OCI-LY1 (cell line): ENCODE results near the gene SNX32.
A peak's percentile ranks its signal among the peaks of the same experiment; 100 is the strongest.

Source experiments
- H2AFZ ChIP-seq: fragments of 200-600 bp; sonication (generic), shearing (Covaris generic); 2 replicates; pipeline ENCODE4 v1.6.0; 2014; ENCODE audit warnings: antibody characterized with exemption, mild to moderate bottlenecking, low read length
- H3F3A ChIP-seq: fragments of 200-600 bp; sonication (generic), shearing (Covaris generic); 2 replicates; pipeline ENCODE4 v1.6.0; 2014; ENCODE audit warnings: mild to moderate bottlenecking, antibody characterized with exemption, low read length, moderate library complexity; ENCODE audit not compliant: insufficient read depth
- H3K27ac ChIP-seq: fragments of 200-600 bp; sonication (generic); 2 replicates; pipeline ENCODE4 v1.5.1; 2014; ENCODE audit warnings: low read length, mixed run types, mild to moderate bottlenecking, low read depth; ENCODE audit not compliant: poor library complexity, severe bottlenecking
- H3K27me3 ChIP-seq: fragments of 200-600 bp; sonication (generic); 2 replicates; pipeline ENCODE4 v1.6.0; 2014; ENCODE audit warnings: antibody characterized with exemption, mild to moderate bottlenecking, low read length, moderate library complexity; ENCODE audit not compliant: insufficient read depth
- H3K36me3 ChIP-seq: fragments of 200-600 bp; sonication (generic); 2 replicates; pipeline ENCODE4 v1.6.1; 2014; ENCODE audit warnings: mild to moderate bottlenecking, antibody characterized with exemption, low read length, moderate library complexity, mixed read lengths; ENCODE audit not compliant: insufficient read depth
- H3K4me1 ChIP-seq: fragments of 200-600 bp; sonication (generic); 2 replicates; pipeline ENCODE4 v1.5.1; 2014; ENCODE audit warnings: mild to moderate bottlenecking, low read length, moderate library complexity; ENCODE audit not compliant: insufficient read depth, severe bottlenecking
- H3K4me2 ChIP-seq: fragments of 200-600 bp; sonication (generic), shearing (Covaris generic); 2 replicates; pipeline ENCODE4 v1.6.1; 2014; ENCODE audit warnings: low read length
- H3K4me3 ChIP-seq: fragments of 200-600 bp; sonication (generic); 2 replicates; pipeline ENCODE4 v1.5.1; 2014; ENCODE audit warnings: low read length, low read depth, mild to moderate bottlenecking, mixed read lengths; ENCODE audit not compliant: poor library complexity, severe bottlenecking
- H3K79me2 ChIP-seq: fragments of 200-600 bp; shearing (Covaris generic); 2 replicates; pipeline ENCODE4 v1.6.1; 2016; ENCODE audit warnings: mixed run types, low read length, mixed read lengths; ENCODE audit not compliant: insufficient read depth
- H3K9ac ChIP-seq: fragments of 200-600 bp; sonication (generic), shearing (Covaris generic); 2 replicates; pipeline ENCODE4 v1.6.1; 2014; ENCODE audit warnings: mild to moderate bottlenecking, low read length, mixed read lengths
- H3K9me2 ChIP-seq: fragments of 200-600 bp; sonication (generic), shearing (Covaris generic); 2 replicates; pipeline ENCODE4 v1.6.1; 2014; ENCODE audit warnings: low read depth, mild to moderate bottlenecking, low read length, mixed read lengths
- H3K9me3 ChIP-seq: fragments of 200-600 bp; shearing (Covaris generic); 2 replicates; pipeline ENCODE4 v1.6.1; 2014; ENCODE audit warnings: low read length, mixed read lengths
- H4K20me1 ChIP-seq: fragments of 200-600 bp; sonication (generic), shearing (Covaris generic); 2 replicates; pipeline ENCODE4 v1.6.0; 2016; ENCODE audit warnings: mild to moderate bottlenecking, low read length; ENCODE audit not compliant: insufficient read depth
- EZH2 ChIP-seq: fragments of 200-600 bp; sonication (generic), shearing (Covaris generic); IDR thresholded peaks from 2 replicates; pipeline ENCODE4 v1.8.0; 2017; ENCODE audit warnings: borderline replicate concordance, mixed run types, mild to moderate bottlenecking, antibody characterized with exemption, low read length, moderate library complexity, mixed read lengths
- TF ChIP-seq, protein P1 (sequence below): fragments of 200-600 bp; sonication (generic), shearing (Covaris generic); IDR thresholded peaks from 2 replicates; pipeline ENCODE4 v1.5.1; 2017; ENCODE audit warnings: mild to moderate bottlenecking, antibody characterized with exemption, low read length, moderate library complexity, mixed read lengths

Gene SNX32

DNA sequence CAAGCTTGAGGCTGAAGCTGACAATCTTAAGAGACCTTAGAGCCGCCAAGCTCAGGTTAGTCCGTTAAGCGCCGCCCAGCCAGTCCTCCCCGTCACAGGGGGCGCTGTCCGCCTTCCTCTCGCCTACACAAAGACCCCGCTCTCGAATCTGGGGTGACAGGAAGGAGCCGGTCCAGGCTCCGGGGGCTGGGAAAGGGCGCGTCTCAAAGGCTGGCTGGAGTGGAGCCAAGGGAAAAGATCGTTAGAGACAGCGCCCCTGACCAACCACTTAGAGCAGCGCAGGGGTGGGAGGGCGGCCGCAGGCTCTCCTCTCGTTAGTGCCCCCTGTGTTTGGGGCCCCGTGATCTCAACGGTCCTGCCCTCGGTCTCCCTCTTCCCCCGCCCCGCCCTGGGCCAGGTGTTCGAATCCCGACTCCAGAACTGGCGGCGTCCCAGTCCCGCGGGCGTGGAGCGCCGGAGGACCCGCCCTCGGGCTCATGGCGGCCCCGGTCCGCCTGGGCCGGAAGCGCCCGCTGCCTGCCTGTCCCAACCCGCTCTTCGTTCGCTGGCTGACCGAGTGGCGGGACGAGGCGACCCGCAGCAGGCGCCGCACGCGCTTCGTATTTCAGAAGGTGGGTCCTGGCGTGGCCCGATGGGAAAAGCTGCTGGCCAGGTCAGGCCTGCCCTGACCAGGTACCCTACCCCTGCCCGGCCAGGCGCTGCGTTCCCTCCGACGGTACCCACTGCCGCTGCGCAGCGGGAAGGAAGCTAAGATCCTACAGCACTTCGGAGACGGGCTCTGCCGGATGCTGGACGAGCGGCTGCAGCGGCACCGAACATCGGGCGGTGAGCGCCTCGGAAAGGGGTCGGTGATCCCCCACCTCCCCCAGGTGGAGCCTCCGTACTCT is 26.8 kb downstream of the SNX32 start, which contains the start of gene MUS81:
TSS of gene MUS81 (plus strand) at position 156 of the 887 bp plus-strand sequence. CDS start at position 477, 321 bp downstream.
- Histone ChIP-seq H3K79me2 (peaks cover 23% of the 10 kb centered on the region), H3K9me2 (no peaks in the 10 kb centered on the region), H2AFZ (no peak within 1 kb of the TSS)

DNA sequence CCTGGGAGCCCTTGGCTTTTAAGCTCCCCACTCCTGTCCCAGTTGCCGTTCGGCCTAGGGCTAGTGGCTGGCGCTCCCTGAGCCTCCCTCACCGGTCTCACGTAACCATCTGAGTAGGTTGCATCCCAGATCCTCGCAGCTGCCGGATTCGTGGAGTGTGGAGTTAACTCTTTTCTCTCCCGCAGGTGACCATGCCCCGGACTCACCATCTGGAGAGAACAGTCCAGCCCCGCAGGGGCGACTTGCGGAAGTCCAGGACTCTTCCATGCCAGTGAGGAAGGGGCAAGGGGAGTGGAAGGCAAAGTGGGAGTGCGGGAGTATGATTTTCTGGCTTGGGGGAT is 27.4 kb downstream of the SNX32 start:
- TF ChIP-seq, protein P1, sequence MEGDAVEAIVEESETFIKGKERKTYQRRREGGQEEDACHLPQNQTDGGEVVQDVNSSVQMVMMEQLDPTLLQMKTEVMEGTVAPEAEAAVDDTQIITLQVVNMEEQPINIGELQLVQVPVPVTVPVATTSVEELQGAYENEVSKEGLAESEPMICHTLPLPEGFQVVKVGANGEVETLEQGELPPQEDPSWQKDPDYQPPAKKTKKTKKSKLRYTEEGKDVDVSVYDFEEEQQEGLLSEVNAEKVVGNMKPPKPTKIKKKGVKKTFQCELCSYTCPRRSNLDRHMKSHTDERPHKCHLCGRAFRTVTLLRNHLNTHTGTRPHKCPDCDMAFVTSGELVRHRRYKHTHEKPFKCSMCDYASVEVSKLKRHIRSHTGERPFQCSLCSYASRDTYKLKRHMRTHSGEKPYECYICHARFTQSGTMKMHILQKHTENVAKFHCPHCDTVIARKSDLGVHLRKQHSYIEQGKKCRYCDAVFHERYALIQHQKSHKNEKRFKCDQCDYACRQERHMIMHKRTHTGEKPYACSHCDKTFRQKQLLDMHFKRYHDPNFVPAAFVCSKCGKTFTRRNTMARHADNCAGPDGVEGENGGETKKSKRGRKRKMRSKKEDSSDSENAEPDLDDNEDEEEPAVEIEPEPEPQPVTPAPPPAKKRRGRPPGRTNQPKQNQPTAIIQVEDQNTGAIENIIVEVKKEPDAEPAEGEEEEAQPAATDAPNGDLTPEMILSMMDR: no peak
- no peak for TF ChIP-seq EZH2
- Histone ChIP-seq H4K20me1 (peaks cover 5% of the 10 kb centered on the region; the same call in 1 of the 2 replicates), H3F3A (0 out of 2 replicates have a peak, but pooled peaks cover 5% of the 10 kb centered on the region), H2AFZ (no peak overlapping the region), H3K79me2 (peaks cover 20% of the 10 kb centered on the region), H3K27ac (peak overlapping the region; percentile 94), H3K36me3 (peaks cover 64% of the 10 kb centered on the region), H3K9me2 (no peaks in the 10 kb centered on the region), H3K9me3 (no peaks in the 10 kb centered on the region), H3K4me1 (peaks cover 31% of the 10 kb centered on the region), H3K27me3 (no peaks in the 10 kb centered on the region), H3K9ac (peak overlapping the region; percentile 87), H3K4me3 (peak overlapping the region; percentile 99), H3K4me2 (peak overlapping the region; percentile 82)

More for the DNA sequence above, 26.8 kb downstream of the SNX32 start, which contains the start of gene MUS81:
- Histone ChIP-seq H3K9ac (peak within 1 kb of the TSS; percentile 87), H3K4me3 (peak within 1 kb of the TSS; percentile 99), H3K9me3 (no peaks in the 10 kb centered on the region), H4K20me1 (peaks cover 5% of the 10 kb centered on the region; the same call in 1 of the 2 replicates), H3F3A (0 out of 2 replicates have a peak, but pooled peaks cover 5% of the 10 kb centered on the region), H3K36me3 (peaks cover 64% of the 10 kb centered on the region), H3K4me1 (peaks cover 32% of the 10 kb centered on the region), H3K27me3 (no peaks in the 10 kb centered on the region), H3K27ac (peak within 1 kb of the TSS; percentile 94), H3K4me2 (peak within 1 kb of the TSS; percentile 88)
- TF ChIP-seq EZH2: no peak
- TF ChIP-seq, protein P1: peak; percentile 93

DNA sequence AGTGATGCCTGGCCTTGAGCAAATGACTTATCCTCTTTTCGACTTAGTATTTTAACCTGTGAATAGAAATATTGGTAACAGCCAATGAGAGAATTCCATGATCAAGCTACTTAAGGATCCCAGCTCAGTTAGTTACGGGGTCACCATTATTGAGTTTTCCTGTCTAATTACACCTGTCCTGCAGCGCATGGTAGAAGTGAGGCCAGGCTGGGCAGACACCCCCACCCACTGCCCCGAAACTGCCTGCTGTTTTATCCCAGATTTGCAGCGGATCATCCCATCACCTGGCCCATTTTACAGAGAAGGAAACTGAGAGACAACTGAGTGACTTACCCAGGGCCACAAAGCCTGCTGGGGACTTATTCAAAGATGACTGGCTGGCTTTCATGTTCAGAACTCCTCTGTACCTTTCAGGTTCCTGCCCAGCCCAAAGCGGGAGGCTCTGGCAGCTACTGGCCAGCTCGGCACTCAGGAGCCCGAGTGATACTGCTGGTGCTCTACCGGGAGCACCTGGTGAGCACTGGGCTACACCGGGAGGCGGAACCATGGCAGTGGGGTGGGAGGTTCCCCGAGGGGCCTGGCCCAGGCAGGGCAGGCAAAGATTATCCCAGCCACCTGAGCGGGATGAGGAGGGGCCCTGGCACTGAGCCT is 27.9 kb downstream of the SNX32 start:
- Histone ChIP-seq H3K79me2 (peaks cover 14% of the 10 kb centered on the region), H3F3A (0 out of 2 replicates have a peak, but pooled peaks cover 5% of the 10 kb centered on the region), H3K4me3 (peak overlapping the region; percentile 99), H3K27ac (no peak overlapping the region), H3K36me3 (peaks cover 63% of the 10 kb centered on the region), H3K4me1 (peaks cover 26% of the 10 kb centered on the region), H3K27me3 (no peaks in the 10 kb centered on the region), H4K20me1 (peaks cover under 1% of the 10 kb centered on the region; the same call in 1 of the 2 replicates), H3K4me2 (peak overlapping the region; percentile 82), H2AFZ (no peak overlapping the region), H3K9me3 (no peaks in the 10 kb centered on the region), H3K9me2 (no peaks in the 10 kb centered on the region), H3K9ac (peak overlapping the region; percentile 87)
- TF ChIP-seq, protein P1: no peak
- no peak for TF ChIP-seq EZH2
